ENCODE measurements around the gene DYRK4. TPM values are rescaled to one million over a fixed set of nuclear protein-coding genes. Genes with fewer than 3 reads are reported as not detected.

The DYRK4 gene
- total and polyA plus RNA-seq, 2 of the 8 experiments (the other 6 are each of a cell fraction or from before 2014, with no cell fraction given) = 10.5 to 11.4 TPM

- TF ChIP-seq RAD21 (IDR thresholded peaks at IDR 0.05 in 1 of 2, conservative IDR thresholded peaks at IDR 0.05 in 1 of 2; ENCODE audit: low read depth in 2 of 2, low read length in 2 of 2) (no peak), FOSL1 (IDR thresholded peaks at IDR 0.05; ENCODE audit: insufficient read depth, low read depth, low read length) (no peak), CTBP2 (IDR thresholded peaks at IDR 0.05; ENCODE audit: borderline replicate concordance, insufficient read depth, insufficient read length, low read length) (no peak), TEAD4 (IDR thresholded peaks at IDR 0.05; ENCODE audit: low read depth, low read length) (no peak), HDAC6 (IDR thresholded peaks at IDR 0.05; ENCODE audit: low read depth, low read length) (no peak), SP2 (IDR thresholded peaks at IDR 0.05; ENCODE audit: low read length) (no peak)
Measured at GRCh38 chr12:4539167-4539870, 22.7 kb upstream of the DYRK4 start (continued).

Measured in H1 (cell line).